Body of pancreas (tissue), 4 donors: ENCODE results near the gene PRSS8. TPM values are rescaled to one million over a fixed set of nuclear protein-coding genes. Genes with fewer than 3 reads are reported as not detected.

Source experiments
- ATAC-seq: fragments of 150-250 bp; one replicate; pipeline ENCODE4 v1.9.1; 2016
- DNase-seq, 4 donors: peaks; one replicate each; pipeline ENCODE4 v3.0.0-alpha.2; 2019
- H3K27ac ChIP-seq, 4 donors: fragments of 200-600 bp; sonication (generic); 1 replicate in 3 of 4; 2 replicates in 1 of 4; pipeline versions ENCODE4 v1.5.1 to v1.6.1; 2016 to 2019; ENCODE audit warnings: mild to moderate bottlenecking in 1 of 4, mixed read lengths in 1 of 4, moderate library complexity in 1 of 4
- H3K27me3 ChIP-seq, 2 donors: fragments of 200-600 bp; sonication (generic); one replicate each; pipeline ENCODE4 v1.6.0; 2016; ENCODE audit warnings: mild to moderate bottlenecking in 1 of 2
- H3K36me3 ChIP-seq, 2 donors: fragments of 200-600 bp; sonication (generic); replicated peaks in 1 of 2; 2 replicates each; pipeline ENCODE4 v1.5.1; 2016; ENCODE audit warnings: low read depth in 2 of 2; ENCODE audit not compliant: insufficient read depth in 1 of 2
- H3K4me1 ChIP-seq: fragments of 200-600 bp; sonication (generic); one replicate; pipeline ENCODE4 v1.6.0; 2016
- H3K4me3 ChIP-seq, 2 donors: fragments of 200-600 bp; sonication (generic); 1 replicate in 1 of 2; 2 replicates in 1 of 2; pipeline ENCODE4 v1.5.1; 2016 to 2019
- H3K9me3 ChIP-seq, 3 donors: fragments of 200-600 bp; sonication (generic); 1 replicate in 2 of 3; 2 replicates in 1 of 3; pipeline ENCODE4 v1.5.1; 2016
- CTCF ChIP-seq, 7 experiments: fragments of 450-650 bp in 4 of 7; fragments of 200-600 bp in 3 of 7; sonication (generic) in 3 of 7; IDR thresholded peaks; one replicate each; pipeline ENCODE4 v1.5.1; 2016 to 2019; ENCODE audit warnings: antibody characterized with exemption in 7 of 7
- POLR2A ChIP-seq, 3 donors: fragments of 450-650 bp; IDR thresholded peaks; one replicate each; pipeline ENCODE4 v1.6.1; 2016; ENCODE audit warnings: antibody characterized with exemption in 3 of 3, mild to moderate bottlenecking in 2 of 3
- WGBS, 2 donors: methylation state at CpG; one replicate each; pipeline ENCODE4 v1.1.5; 2017; 5-methylcytosine and 5-hydroxymethylcytosine counted together
- intact Hi-C: fragments of 100-400 bp; cut with DNase I; formaldehyde crosslinking; loops from one replicate; pipeline ENCODE4 v1.15.1; 2023
- total RNA-seq, 2 donors: library from RNA; depleted of rRNA; stranded (reverse); fragments of >200 nt; gene quantifications; one replicate each; pipeline ENCODE4 v1.1.0, GENCODE V29; 2016

PRSS8 gene
- total RNA-seq, 2 donors from 2014 or later = 75.5 to 81.7 TPM

- DNase-seq (peak in 1 of 4 donors; percentile 51), ATAC-seq (no peak)
- Histone ChIP-seq H3K4me1 (peaks cover 50% of the 10 kb centered on the region), H3K27ac (peak overlapping the region; percentile 93 to 99 (median 95)), H3K4me3 (peak overlapping the region in 1 of 2 donors; percentile 8), H3K36me3 (peaks cover 7 to 16% of the 10 kb centered on the region in 2 donors), H3K27me3 (no peaks in the 10 kb centered on the region), H3K9me3 (no peaks in the 10 kb centered on the region)
- 47 to 51% methylated on average over 9 of the region's 9 CpGs for WGBS, 2 donors
- TF ChIP-seq CTCF (IDR thresholded peaks at IDR 0.05) (no peak), POLR2A (IDR thresholded peaks at IDR 0.05) (no peak)
- intact Hi-C loops = no loop called here
Measured at GRCh38 chr16:31118223-31119155, 17.0 kb downstream of the PRSS8 start.

- ATAC-seq (peak; percentile 94), DNase-seq (peak; percentile 99)
- Histone ChIP-seq H3K4me3 (peak within 1 kb of the TSS; percentile 20 to 23), H3K27me3 (no peaks in the 10 kb centered on the region), H3K9me3 (no peaks in the 10 kb centered on the region), H3K27ac (peak within 1 kb of the TSS; percentile 93 to 99 (median 95)), H3K4me1 (peaks cover 59% of the 10 kb centered on the region), H3K36me3 (peaks cover 7 to 16% of the 10 kb centered on the region in 2 donors)
- 0% methylated on average over 16 to 65 of the region's 68 CpGs for WGBS, 2 donors
- intact Hi-C loops = no loop called here
- TF ChIP-seq POLR2A (IDR thresholded peaks at IDR 0.05) (peak; percentile 91 to 94 (median 92)), CTCF (IDR thresholded peaks at IDR 0.05) (peak in 1 of 7 experiments; percentile 2)
Measured at GRCh38 chr16:31117384-31118222, 17.9 kb downstream of the PRSS8 start, which contains the start of gene KAT8. Gene KAT8, plus strand, starts transcription at chr16:31117664. Its CDS starts 18 bp downstream, at chr16:31117682.

- H3K27me3 ChIP-seq = no peaks in the 10 kb centered on the region
- DNase-seq (no peak), ATAC-seq (no peak)
- no peaks in the 10 kb centered on the region for H3K9me3 ChIP-seq
- H3K4me3 ChIP-seq = no peak overlapping the region
- peak overlapping the region; percentile 46 to 95 (median 63) for H3K27ac ChIP-seq
- no peak for TF ChIP-seq POLR2A (IDR thresholded peaks at IDR 0.05)
- no peak for TF ChIP-seq CTCF (IDR thresholded peaks at IDR 0.05)
- H3K4me1 ChIP-seq = peaks cover 75% of the 10 kb centered on the region
- H3K36me3 ChIP-seq = peaks cover 0 to 6% of the 10 kb centered on the region in 2 donors
- 78 to 84% methylated on average over 8 of the region's 8 CpGs for WGBS, 2 donors
- intact Hi-C loops = no loop called here
Measured at GRCh38 chr16:31114468-31114867, 21.1 kb downstream of the PRSS8 start.

GRCh38 chr16:31113121-31114120 lies 22.1 kb downstream of the PRSS8 start:
- intact Hi-C loops = no loop called here
- Histone ChIP-seq H3K4me3 (no peak overlapping the region), H3K27ac (peak overlapping the region; percentile 46 to 95 (median 66)), H3K4me1 (peaks cover 71% of the 10 kb centered on the region), H3K27me3 (no peaks in the 10 kb centered on the region), H3K9me3 (no peaks in the 10 kb centered on the region), H3K36me3 (peaks cover 0 to 6% of the 10 kb centered on the region in 2 donors)
- DNase-seq = no peak
- TF ChIP-seq POLR2A (IDR thresholded peaks at IDR 0.05) (peak in 1 of 3 donors; percentile 20), CTCF (IDR thresholded peaks at IDR 0.05) (no peak)
- no peak for ATAC-seq
- WGBS, 2 donors = 64 to 67% methylated on average over 5 of the region's 5 CpGs
